CD4-positive, alpha-beta T cell (primary cell): ENCODE measurements around the gene RAPGEF3. TPM values are rescaled to one million over a fixed set of nuclear protein-coding genes. Genes with fewer than 3 reads are reported as not detected.

Experiments
- ATAC-seq: fragments of 200-7000 bp; cut with Tn5 transposase; one replicate; pipeline ENCODE4 v1.10.0; 2022; ENCODE audit warnings: mild to moderate bottlenecking; ENCODE audit not compliant: poor library complexity
- CTCF ChIA-PET: fragments of 350-600 bp; sonication (Branson Sonifier 250); formaldehyde crosslinking; loops from one replicate; lab custom pipeline; 2021; ENCODE audit warnings: antibody characterized with exemption, inconsistent platforms; lab: Charles Lee
- POLR2A ChIA-PET: fragments of 350-600 bp; sonication (Branson Sonifier 250); formaldehyde crosslinking; loops from one replicate; lab custom pipeline; 2021; ENCODE audit warnings: antibody characterized with exemption, inconsistent platforms; lab: Charles Lee
- DNase-seq, 14 experiments: peaks; one replicate each; pipeline ENCODE4 v3.0.0-alpha.2; 2013 to 2020; ENCODE audit warnings: mixed read lengths in 2 of 14
- H3K27ac ChIP-seq, 2 donors: one replicate each; pipeline versions ENCODE4 v1.5.1 to v1.7.0; 2013; ENCODE audit warnings: low read length in 2 of 2, low read depth in 1 of 2, mild to moderate bottlenecking in 1 of 2
- H3K27me3 ChIP-seq, 2 experiments: 1 replicate in 1 of 2; 2 replicates in 1 of 2; pipeline versions ENCODE4 v1.6.1 to v1.7.0; 2013; ENCODE audit warnings: low read length in 2 of 2, control low read depth in 1 of 2, mild to moderate bottlenecking in 1 of 2, moderate library complexity in 1 of 2; ENCODE audit not compliant: insufficient read depth in 2 of 2, control insufficient read depth in 1 of 2
- H3K36me3 ChIP-seq: one replicate; pipeline ENCODE4 v1.6.1; 2013; ENCODE audit warnings: low read length, control low read depth; ENCODE audit not compliant: insufficient read depth
- H3K4me1 ChIP-seq: one replicate; pipeline ENCODE4 v1.6.1; 2013; ENCODE audit warnings: low read length, control low read depth; ENCODE audit not compliant: insufficient read depth
- H3K4me3 ChIP-seq: one replicate; pipeline ENCODE4 v1.5.1; 2013; ENCODE audit warnings: mild to moderate bottlenecking, low read length, moderate library complexity
- H3K9me3 ChIP-seq, 2 experiments: 1 replicate in 1 of 2; 2 replicates in 1 of 2; pipeline versions ENCODE4 v1.6.1 to v1.7.0; 2013; ENCODE audit warnings: low read length in 2 of 2, mild to moderate bottlenecking in 2 of 2, control low read depth in 1 of 2, moderate library complexity in 1 of 2; ENCODE audit not compliant: control insufficient read depth in 1 of 2, insufficient read depth in 1 of 2
- H3K27ac Mint-ChIP-seq: one replicate; pipeline ENCODE4 v1.8.0; 2020; ENCODE audit warnings: mixed read lengths
- H3K27me3 Mint-ChIP-seq: one replicate; pipeline ENCODE4 v1.8.0; 2021; ENCODE audit warnings: mixed read lengths
- H3K36me3 Mint-ChIP-seq: one replicate; pipeline ENCODE4 v1.8.0; 2021; ENCODE audit warnings: low read depth, mixed read lengths
- H3K4me1 Mint-ChIP-seq: one replicate; pipeline ENCODE4 v1.8.0; 2021; ENCODE audit warnings: low read depth, mixed read lengths
- H3K4me3 Mint-ChIP-seq: one replicate; pipeline ENCODE4 v1.8.0; 2020; ENCODE audit warnings: mild to moderate bottlenecking, mixed read lengths
- H3K9me3 Mint-ChIP-seq: one replicate; pipeline ENCODE4 v1.8.0; 2020; ENCODE audit warnings: mixed read lengths
- intact Hi-C, 2 experiments: fragments of 100-400 bp; cut with DNase I in 1 of 2; cut with micrococcal nuclease in 1 of 2; formaldehyde crosslinking; loops; one replicate each; pipeline versions ENCODE4 v1.15.1 to v1.9.0; 2023 to 2025; cut with DNase I, micrococcal nuclease
- total RNA-seq, 174 experiments: library from RNA in 2 of 174; stranded (reverse) in 2 of 174; gene quantifications; one replicate each; pipeline ENCODE4 v1.2.3 and lab custom pipeline; 2021 to 2026
- TF ChIP-seq, protein P1 (sequence below): fragments of 200-600 bp; IDR thresholded peaks from one replicate; pipeline ENCODE4 v1.8.0; 2022; ENCODE audit warnings: antibody characterized with exemption, mild to moderate bottlenecking

Gene RAPGEF3
- total RNA-seq, 2 experiments from 2014 or later = 0.17 to 0.33 TPM

- TF ChIP-seq, protein P1, sequence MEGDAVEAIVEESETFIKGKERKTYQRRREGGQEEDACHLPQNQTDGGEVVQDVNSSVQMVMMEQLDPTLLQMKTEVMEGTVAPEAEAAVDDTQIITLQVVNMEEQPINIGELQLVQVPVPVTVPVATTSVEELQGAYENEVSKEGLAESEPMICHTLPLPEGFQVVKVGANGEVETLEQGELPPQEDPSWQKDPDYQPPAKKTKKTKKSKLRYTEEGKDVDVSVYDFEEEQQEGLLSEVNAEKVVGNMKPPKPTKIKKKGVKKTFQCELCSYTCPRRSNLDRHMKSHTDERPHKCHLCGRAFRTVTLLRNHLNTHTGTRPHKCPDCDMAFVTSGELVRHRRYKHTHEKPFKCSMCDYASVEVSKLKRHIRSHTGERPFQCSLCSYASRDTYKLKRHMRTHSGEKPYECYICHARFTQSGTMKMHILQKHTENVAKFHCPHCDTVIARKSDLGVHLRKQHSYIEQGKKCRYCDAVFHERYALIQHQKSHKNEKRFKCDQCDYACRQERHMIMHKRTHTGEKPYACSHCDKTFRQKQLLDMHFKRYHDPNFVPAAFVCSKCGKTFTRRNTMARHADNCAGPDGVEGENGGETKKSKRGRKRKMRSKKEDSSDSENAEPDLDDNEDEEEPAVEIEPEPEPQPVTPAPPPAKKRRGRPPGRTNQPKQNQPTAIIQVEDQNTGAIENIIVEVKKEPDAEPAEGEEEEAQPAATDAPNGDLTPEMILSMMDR = no peak
- Histone ChIP-seq H3K9me3 (no peaks in the 10 kb centered on the region), H3K4me1 (no peaks in the 10 kb centered on the region), H3K4me3 (no peak overlapping the region), H3K27me3 (no peaks in the 10 kb centered on the region), H3K36me3 (peaks cover 98% of the 10 kb centered on the region), H3K27ac (no peak overlapping the region)
- H3K9me3 Mint-ChIP-seq = no peaks in the 10 kb centered on the region
- CTCF ChIA-PET = interaction anchor here (1.0 kb wide), 1 partner anchor 45 kb away, joined by 3 read pairs; no protein-coding TSS in a partner anchor
- H3K4me1 Mint-ChIP-seq = no peaks in the 10 kb centered on the region
- intact Hi-C loops = no loop called here
- H3K27me3 Mint-ChIP-seq = no peaks in the 10 kb centered on the region
- DNase-seq (no peak), ATAC-seq (no peak)
- H3K36me3 Mint-ChIP-seq = peaks cover 78% of the 10 kb centered on the region
- no peak overlapping the region for H3K4me3 Mint-ChIP-seq
- POLR2A ChIA-PET = interaction anchor here (0.9 kb wide), 1 partner anchor 16 kb away, joined by 3 read pairs; no protein-coding TSS in a partner anchor
- peak overlapping the region; percentile 59 for H3K27ac Mint-ChIP-seq
Observed at GRCh38 chr12:47791874-47792273, 33.2 kb upstream of the RAPGEF3 start.

DNA sequence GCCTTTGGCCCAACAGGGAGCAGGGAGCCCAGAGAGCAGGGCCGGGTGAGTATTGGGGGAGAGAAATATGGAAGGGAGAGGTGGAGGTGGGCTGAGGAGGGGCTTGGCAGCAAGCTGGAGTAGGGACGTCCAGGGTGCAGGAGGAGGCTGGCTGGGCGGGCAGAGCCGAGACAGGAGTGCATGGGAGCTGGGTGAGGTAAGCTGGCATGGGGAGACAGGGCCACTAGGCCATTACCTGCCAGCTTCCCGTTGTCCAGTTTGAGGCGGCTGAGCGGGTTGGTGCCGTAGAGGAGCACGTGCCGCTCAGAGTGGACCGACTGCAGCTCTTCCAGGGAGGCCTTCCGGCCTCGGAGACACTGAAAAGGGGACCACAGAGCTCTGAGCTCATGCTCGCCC is 32.7 kb upstream of the RAPGEF3 start:
- Histone ChIP-seq H3K9me3 (no peaks in the 10 kb centered on the region), H3K27ac (peak overlapping the region in 1 of 2 donors; percentile 46), H3K4me1 (no peaks in the 10 kb centered on the region), H3K4me3 (no peak overlapping the region), H3K27me3 (no peaks in the 10 kb centered on the region), H3K36me3 (peaks cover 99% of the 10 kb centered on the region)
- Mint-ChIP-seq H3K27me3 (no peaks in the 10 kb centered on the region), H3K4me3 (no peak overlapping the region), H3K27ac (no peak overlapping the region), H3K36me3 (peaks cover 82% of the 10 kb centered on the region), H3K9me3 (no peaks in the 10 kb centered on the region), H3K4me1 (no peaks in the 10 kb centered on the region)
- intact Hi-C loops = no loop called here
- TF ChIP-seq, protein P1 = no peak
- no peak for DNase-seq
- CTCF ChIA-PET = interaction anchor here (1.0 kb wide), 1 partner anchor 46 kb away, joined by 3 read pairs; no protein-coding TSS in a partner anchor
- no peak for ATAC-seq
- POLR2A ChIA-PET = interaction anchor here (0.9 kb wide), 1 partner anchor 17 kb away, joined by 3 read pairs; no protein-coding TSS in a partner anchor

DNA sequence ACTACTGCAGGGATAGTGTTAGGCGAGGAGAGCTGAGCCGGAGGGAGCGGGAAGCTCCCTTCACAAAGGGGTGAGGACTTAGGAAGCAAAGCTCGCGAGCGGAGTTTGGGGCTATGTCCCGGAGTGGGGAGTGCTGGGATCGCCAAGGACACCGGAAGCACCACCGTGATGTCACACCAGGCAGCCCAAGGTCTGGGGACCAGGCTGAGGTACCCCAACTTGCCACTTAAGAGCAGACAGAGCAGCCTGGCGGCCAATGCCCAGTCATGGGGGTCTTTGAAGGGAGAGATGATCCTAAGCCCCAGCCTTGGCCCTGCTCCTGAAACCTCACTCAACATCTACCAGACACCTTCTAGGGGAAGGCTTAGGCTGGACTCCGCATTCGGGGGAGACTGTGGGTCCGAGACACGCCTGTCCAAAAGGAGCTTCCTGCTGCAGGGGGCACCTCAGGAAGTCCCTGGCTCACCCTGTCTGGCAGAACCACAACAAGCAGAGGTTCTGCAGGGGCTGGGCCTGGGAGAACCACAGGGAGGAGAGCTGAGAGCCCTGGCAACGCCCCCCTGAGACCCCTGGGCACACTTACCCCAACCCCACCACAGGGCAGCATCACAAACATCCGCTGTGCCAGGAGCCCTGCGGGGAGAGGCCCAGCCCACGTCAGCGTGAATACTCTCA is 32.1 kb upstream of the RAPGEF3 start:
- POLR2A ChIA-PET = interaction anchor here (0.9 to 1.3 kb wide), 2 partner anchors 17 to 26 kb away, joined by 3 read pairs; no protein-coding TSS in a partner anchor
- DNase-seq = no peak
- H3K36me3 ChIP-seq = peaks cover 100% of the 10 kb centered on the region

More for the DNA sequence above, 32.1 kb upstream of the RAPGEF3 start:
- no peaks in the 10 kb centered on the region for H3K27me3 ChIP-seq
- H3K9me3 Mint-ChIP-seq = no peaks in the 10 kb centered on the region
- no peak overlapping the region for H3K4me3 ChIP-seq
- TF ChIP-seq, protein P1 = no peak
- no peaks in the 10 kb centered on the region for H3K4me1 ChIP-seq
- peaks cover 88% of the 10 kb centered on the region for H3K36me3 Mint-ChIP-seq
- peak overlapping the region; percentile 20 for H3K27ac Mint-ChIP-seq
- H3K4me1 Mint-ChIP-seq = no peaks in the 10 kb centered on the region
- no peak for ATAC-seq
- H3K4me3 Mint-ChIP-seq = no peak overlapping the region
- H3K27me3 Mint-ChIP-seq = no peaks in the 10 kb centered on the region
- peak overlapping the region in 1 of 2 donors; percentile 46 for H3K27ac ChIP-seq
- intact Hi-C loops = no loop called here
- CTCF ChIA-PET = interaction anchor here (1.4 kb wide), 1 partner anchor 24 kb away, joined by 4 read pairs; no protein-coding TSS in a partner anchor
- H3K9me3 ChIP-seq = no peaks in the 10 kb centered on the region
